ACC112 (cell line): Measurements from ENCODE around the gene ZBTB2.

Experiments
- H2AFZ ChIP-seq: fragments of 200-600 bp; sonication (generic); one replicate; pipeline ENCODE4 v1.6.0; 2017; ENCODE audit warnings: antibody characterized with exemption, low read length; ENCODE audit not compliant: unreplicated experiment
- H3K27ac ChIP-seq: fragments of 200-600 bp; sonication (generic); 2 replicates; pipeline ENCODE4 v1.5.1; 2014; ENCODE audit warnings: low read depth, mild to moderate bottlenecking, antibody characterized with exemption, low read length, moderate library complexity
- H3K27me3 ChIP-seq: fragments of 200-600 bp; sonication (generic); 2 replicates; pipeline ENCODE4 v1.6.1; 2014; ENCODE audit warnings: mild to moderate bottlenecking, antibody characterized with exemption, low read length, moderate library complexity, mixed read lengths; ENCODE audit not compliant: insufficient read depth
- H3K36me3 ChIP-seq: fragments of 200-600 bp; sonication (generic); 2 replicates; pipeline ENCODE4 v1.6.1; 2016; ENCODE audit warnings: mild to moderate bottlenecking, antibody characterized with exemption, low read length, moderate library complexity, mixed read lengths; ENCODE audit not compliant: insufficient read depth
- H3K4me1 ChIP-seq: fragments of 200-600 bp; sonication (generic); one replicate; pipeline ENCODE4 v1.6.1; 2016; ENCODE audit warnings: low read length, mixed read lengths; ENCODE audit not compliant: insufficient read depth, unreplicated experiment, control insufficient read depth
- H3K4me3 ChIP-seq: fragments of 200-600 bp; sonication (generic); 2 replicates; pipeline ENCODE4 v1.5.1; 2014; ENCODE audit warnings: mild to moderate bottlenecking, low read depth, low read length
- H3K79me2 ChIP-seq: fragments of 200-600 bp; sonication (generic); one replicate; pipeline ENCODE4 v1.6.0; 2016; ENCODE audit warnings: low read length; ENCODE audit not compliant: control insufficient read depth, unreplicated experiment, insufficient read depth

Gene ZBTB2

GRCh38 chr6:151338651-151339200, 52.6 kb downstream of the ZBTB2 start:
- Histone ChIP-seq H3K27ac (no peak overlapping the region), H3K36me3 (peaks cover 35% of the 10 kb centered on the region), H2AFZ (no peak overlapping the region)

GRCh38 chr6:151335930-151336329, 55.4 kb downstream of the ZBTB2 start:
- no peak overlapping the region for H3K27ac ChIP-seq
- H3K36me3 ChIP-seq: peaks cover 30% of the 10 kb centered on the region
- no peaks in the 10 kb centered on the region for H3K27me3 ChIP-seq
- peaks cover 80% of the 10 kb centered on the region for H3K79me2 ChIP-seq
- H3K4me3 ChIP-seq: no peak overlapping the region
- no peaks in the 10 kb centered on the region for H3K4me1 ChIP-seq
- no peak overlapping the region for H2AFZ ChIP-seq

More at GRCh38 chr6:151338651-151339200, 52.6 kb downstream of the ZBTB2 start:
- H3K79me2 ChIP-seq: peaks cover 87% of the 10 kb centered on the region
- no peak overlapping the region for H3K4me3 ChIP-seq
- H3K4me1 ChIP-seq: no peaks in the 10 kb centered on the region
- H3K27me3 ChIP-seq: no peaks in the 10 kb centered on the region

- peaks cover 26% of the 10 kb centered on the region for H3K4me1 ChIP-seq
- peak overlapping the region; percentile 27; the same call in 1 of the 2 replicates for H3K4me3 ChIP-seq
- H3K79me2 ChIP-seq: peaks cover 81% of the 10 kb centered on the region
- H3K27me3 ChIP-seq: no peaks in the 10 kb centered on the region
- H3K36me3 ChIP-seq: peaks cover 4% of the 10 kb centered on the region
- peak overlapping the region; percentile 39; the same call in 1 of the 2 replicates for H3K27ac ChIP-seq
- no peak overlapping the region for H2AFZ ChIP-seq
These were observed 61.1 kb downstream of the ZBTB2 start for GRCh38 chr6:151330130-151330696.

- Histone ChIP-seq H3K79me2 (peaks cover 75% of the 10 kb centered on the region), H3K4me3 (peak overlapping the region; percentile 93), H3K36me3 (no peaks in the 10 kb centered on the region), H3K4me1 (peaks cover 42% of the 10 kb centered on the region), H3K27me3 (no peaks in the 10 kb centered on the region), H3K27ac (peak overlapping the region; percentile 92), H2AFZ (no peak overlapping the region)
These were observed 64.3 kb downstream of the ZBTB2 start for GRCh38 chr6:151327101-151327500.

- Histone ChIP-seq H3K27ac (peak overlapping the region; percentile 92), H2AFZ (no peak overlapping the region)
These were observed 65.1 kb downstream of the ZBTB2 start for GRCh38 chr6:151326116-151326825.

GRCh38 chr6:151325075-151326050, 66.0 kb downstream of the ZBTB2 start:
- H2AFZ ChIP-seq: peak overlapping the region; percentile 47
- H3K79me2 ChIP-seq: peaks cover 75% of the 10 kb centered on the region
- H3K27ac ChIP-seq: peak overlapping the region; percentile 92
- peaks cover 3% of the 10 kb centered on the region; the same call in 1 of the 2 replicates for H3K36me3 ChIP-seq
- peaks cover 42% of the 10 kb centered on the region for H3K4me1 ChIP-seq
- no peaks in the 10 kb centered on the region for H3K27me3 ChIP-seq
- H3K4me3 ChIP-seq: peak overlapping the region; percentile 93

More at GRCh38 chr6:151326116-151326825, 65.1 kb downstream of the ZBTB2 start:
- no peaks in the 10 kb centered on the region for H3K27me3 ChIP-seq
- H3K4me1 ChIP-seq: peaks cover 42% of the 10 kb centered on the region
- no peaks in the 10 kb centered on the region for H3K36me3 ChIP-seq
- peaks cover 77% of the 10 kb centered on the region for H3K79me2 ChIP-seq
- H3K4me3 ChIP-seq: peak overlapping the region; percentile 93

GRCh38 chr6:151324488-151324825, 66.9 kb downstream of the ZBTB2 start:
- Histone ChIP-seq H3K27ac (peak overlapping the region; percentile 92), H3K4me3 (peak overlapping the region; percentile 93), H2AFZ (peak overlapping the region; percentile 47)

GRCh38 chr6:151323791-151324487, 67.4 kb downstream of the ZBTB2 start:
- Histone ChIP-seq H3K27ac (peak overlapping the region; percentile 92), H3K36me3 (peaks cover 4% of the 10 kb centered on the region; the same call in 1 of the 2 replicates), H3K79me2 (peaks cover 69% of the 10 kb centered on the region), H3K4me1 (peaks cover 29% of the 10 kb centered on the region), H2AFZ (peak overlapping the region; percentile 10), H3K27me3 (no peaks in the 10 kb centered on the region), H3K4me3 (peak overlapping the region; percentile 93)

More at GRCh38 chr6:151324488-151324825, 66.9 kb downstream of the ZBTB2 start:
- Histone ChIP-seq H3K27me3 (no peaks in the 10 kb centered on the region), H3K36me3 (peaks cover 4% of the 10 kb centered on the region; the same call in 1 of the 2 replicates), H3K79me2 (peaks cover 74% of the 10 kb centered on the region), H3K4me1 (peaks cover 32% of the 10 kb centered on the region)

GRCh38 chr6:151322570-151322969, 68.8 kb downstream of the ZBTB2 start:
- no peak overlapping the region for H3K4me3 ChIP-seq
- H2AFZ ChIP-seq: no peak overlapping the region
- peaks cover 4% of the 10 kb centered on the region; the same call in 1 of the 2 replicates for H3K36me3 ChIP-seq
- H3K79me2 ChIP-seq: peaks cover 66% of the 10 kb centered on the region
- peaks cover 30% of the 10 kb centered on the region for H3K4me1 ChIP-seq
- peak overlapping the region; percentile 3; the same call in 1 of the 2 replicates for H3K27ac ChIP-seq
- no peaks in the 10 kb centered on the region for H3K27me3 ChIP-seq
